Transverse colon (tissue), 4 donors: ENCODE results near the gene SSH3. TPM values are rescaled to one million over a fixed set of nuclear protein-coding genes. Genes with fewer than 3 reads are reported as not detected.
A peak's percentile ranks its signal among the peaks of the same experiment; 100 is the strongest.
"Not testable (repeated sequence)": the region's sequence is repeated elsewhere in the genome, so short reads cannot be mapped to it uniquely, and the experiment has no call there.

Experiments used
- DNase-seq: peaks from one replicate; pipeline ENCODE4 v3.0.0-alpha.2; 2019
- H3K27ac ChIP-seq, 4 donors: fragments of 200-600 bp; sonication (generic); 2 replicates each; pipeline ENCODE4 v1.5.1; 2016 to 2018; ENCODE audit warnings: inconsistent platforms in 4 of 4
- H3K27me3 ChIP-seq: fragments of 200-600 bp; sonication (generic); 2 replicates; pipeline ENCODE4 v1.5.1; 2017; ENCODE audit warnings: inconsistent platforms
- H3K36me3 ChIP-seq, 4 donors: fragments of 200-600 bp; sonication (generic); 2 replicates each; pipeline ENCODE4 v1.5.1; 2017 to 2019; ENCODE audit warnings: inconsistent platforms in 4 of 4
- H3K4me1 ChIP-seq, 4 donors: fragments of 200-600 bp; sonication (generic); 2 replicates each; pipeline ENCODE4 v1.5.1; 2017 to 2020; ENCODE audit warnings: inconsistent platforms in 4 of 4
- H3K4me3 ChIP-seq, 4 donors: fragments of 200-600 bp; sonication (generic); 1 replicate in 1 of 4; 2 replicates in 3 of 4; pipeline versions ENCODE4 v1.5.1 to v1.6.1; 2017 to 2019; ENCODE audit warnings: inconsistent platforms in 4 of 4
- H3K9me3 ChIP-seq, 2 donors: fragments of 200-600 bp; sonication (generic); 2 replicates each; pipeline ENCODE4 v1.5.1; 2017 to 2019; ENCODE audit warnings: inconsistent platforms in 2 of 2
- CTCF ChIP-seq, 5 experiments: fragments of 200-600 bp in 3 of 5; fragments of 450-650 bp in 2 of 5; sonication (generic) in 3 of 5; IDR thresholded peaks; 1 replicate in 2 of 5; 2 replicates in 3 of 5; pipeline ENCODE4 v1.5.1; 2016 to 2017; ENCODE audit warnings: antibody characterized with exemption in 5 of 5, inconsistent platforms in 3 of 5, mild to moderate bottlenecking in 2 of 5, moderate library complexity in 1 of 5
- EP300 ChIP-seq: sonication (generic); formaldehyde crosslinking; IDR thresholded peaks from one replicate; pipeline ENCODE4 v1.6.1; 2017; ENCODE audit warnings: antibody characterized with exemption, low read depth
- POLR2A ChIP-seq: fragments of 450-650 bp; IDR thresholded peaks from one replicate; pipeline ENCODE4 v1.6.1; 2016; ENCODE audit warnings: antibody characterized with exemption, mild to moderate bottlenecking, moderate library complexity
- POLR2AphosphoS5 ChIP-seq, 3 donors: sonication (generic); formaldehyde crosslinking; IDR thresholded peaks; one replicate each; pipeline ENCODE4 v1.6.1; 2016; ENCODE audit warnings: antibody characterized with exemption in 3 of 3
- WGBS, 2 donors: methylation state at CpG; one replicate each; pipeline ENCODE4 v1.1.5; 2018; ENCODE audit warnings: low coverage in 1 of 2; 5-methylcytosine and 5-hydroxymethylcytosine counted together
- in situ Hi-C, 4 donors: fragments of 200-750 bp; cut with MboI; loops; one replicate each; pipeline versions ENCODE4 v1.15.0 to v1.15.1; 2017; ENCODE audit warnings: low sequenced_read_pairs in 3 of 4, low pct_ligation_motif_present in 1 of 4, low pct_unique_long_range_greater_than_20kb in 1 of 4
- intact Hi-C: fragments of 100-400 bp; cut with DNase I; formaldehyde crosslinking; loops from one replicate; pipeline ENCODE4 v1.15.1; 2023; ENCODE audit warnings: low total_unique reads
- total RNA-seq, 4 donors: library from RNA; depleted of rRNA; stranded (reverse); fragments of >200 nt; gene quantifications; one replicate each; pipeline ENCODE4 v1.1.0, GENCODE V29; 2016

SSH3 gene
- total RNA-seq, 4 donors from 2014 or later = 73.0 to 174 (median 123) TPM

GRCh38 chr11:67317888-67318555, 14.7 kb downstream of the SSH3 start:
- TF ChIP-seq CTCF (IDR thresholded peaks at IDR 0.05) = no peak
- no peak for TF ChIP-seq POLR2A
- TF ChIP-seq EP300 = no peak
- DNase-seq = peak; percentile 54
- in situ Hi-C loops (loop anchor here in 1 of 4 donors (5.0 kb wide), 1 partner anchor 51 kb away; the partner anchor contains the start of gene GRK2), intact Hi-C loops (loop anchor here (2.0 kb wide), 1 partner anchor 51 kb away; the partner anchor contains the start of gene GRK2)
- Histone ChIP-seq H3K36me3 (no peaks in the 10 kb centered on the region), H3K4me3 (peak overlapping the region; percentile 51 to 96 (median 88)), H3K27me3 (no peaks in the 10 kb centered on the region), H3K27ac (peak overlapping the region; percentile 97 to 99 (median 97)), H3K9me3 (no peaks in the 10 kb centered on the region), H3K4me1 (peaks cover 11 to 32% (median 27%) of the 10 kb centered on the region in 4 donors)
- 1% methylated on average over 29 of the region's 53 CpGs; no CpG with 5 or more reads in 1 of the 2 donors for WGBS, 2 donors

- H3K9me3 ChIP-seq, DNase-seq, H3K27me3 ChIP-seq, H3K27ac ChIP-seq, H3K36me3 ChIP-seq, intact Hi-C loops: not testable (repeated sequence)
- Histone ChIP-seq H3K4me1 (peaks cover 3 to 27% (median 22%) of the 10 kb centered on the region in 4 donors), H3K4me3 (peak overlapping the region in 1 of 4 donors; percentile 96)
- in situ Hi-C loops = loop anchor here in 1 of 4 donors (5.0 kb wide), 1 partner anchor 52 kb away; the partner anchor contains the start of gene GRK2
- 85 to 90% methylated on average over 8 to 12 of the region's 12 CpGs for WGBS, 2 donors
Observed at GRCh38 chr11:67318876-67319275, 15.5 kb downstream of the SSH3 start.

GRCh38 chr11:67320011-67320410, 16.7 kb downstream of the SSH3 start:
- Histone ChIP-seq H3K4me1 (peaks cover 0 to 27% (median 22%) of the 10 kb centered on the region in 4 donors), H3K9me3 (no peaks in the 10 kb centered on the region), H3K27ac (no peak overlapping the region), H3K27me3 (no peaks in the 10 kb centered on the region), H3K36me3 (no peaks in the 10 kb centered on the region), H3K4me3 (no peak overlapping the region)
- intact Hi-C loops (no loop called here), in situ Hi-C loops (no loop called here)
- 72 to 79% methylated on average over 3 of the region's 3 CpGs for WGBS, 2 donors
- DNase-seq = no peak
- no peak for TF ChIP-seq EP300
- TF ChIP-seq CTCF (IDR thresholded peaks at IDR 0.05) = no peak
- TF ChIP-seq POLR2AphosphoS5 (IDR thresholded peaks at IDR 0.05) = no peak
- TF ChIP-seq POLR2A = no peak

GRCh38 chr11:67320691-67321090, 17.4 kb downstream of the SSH3 start:
- in situ Hi-C loops (no loop called here), intact Hi-C loops (no loop called here)
- Histone ChIP-seq H3K4me1 (peaks cover 0 to 27% (median 22%) of the 10 kb centered on the region in 4 donors), H3K9me3 (no peaks in the 10 kb centered on the region), H3K36me3 (no peaks in the 10 kb centered on the region), H3K27ac (no peak overlapping the region), H3K27me3 (no peaks in the 10 kb centered on the region), H3K4me3 (no peak overlapping the region)
- TF ChIP-seq EP300 (no peak), CTCF (IDR thresholded peaks at IDR 0.05) (no peak), POLR2AphosphoS5 (IDR thresholded peaks at IDR 0.05) (no peak), POLR2A (no peak)
- 90 to 100% methylated on average over 2 of the region's 2 CpGs for WGBS, 2 donors
- no peak for DNase-seq
